MM.1S (cell line): ENCODE data around the gene FOXN3.

Experiments
- CTCF ChIP-seq: fragments of 300-600 bp; sonication (generic); IDR thresholded peaks from 2 replicates; pipeline ENCODE4 v1.5.1; 2016; ENCODE audit warnings: antibody characterized with exemption, low read length, mixed read lengths
- EZH2 ChIP-seq: fragments of 300-600 bp; sonication (generic); optimal IDR thresholded peaks from 2 replicates; pipeline ENCODE3; 2017; ENCODE audit warnings: low read depth, mild to moderate bottlenecking, antibody characterized with exemption, low read length, mixed read lengths
- EZH2phosphoT487 ChIP-seq: fragments of 300-600 bp; sonication (generic); IDR thresholded peaks from 2 replicates; pipeline ENCODE4 v1.6.1; 2018; ENCODE audit warnings: antibody characterized with exemption, low read length

- TF ChIP-seq CTCF, result no peak
- no peak for TF ChIP-seq EZH2
- no peak for TF ChIP-seq EZH2phosphoT487
Observed at GRCh38 chr14:89240414-89240813, 176.6 kb downstream of the FOXN3 start.
